ENCODE results near the gene TEX38. TPM values are rescaled to one million over a fixed set of nuclear protein-coding genes. Genes with fewer than 3 reads are reported as not detected.
"Not testable (repeated sequence)": the region's sequence is repeated elsewhere in the genome, so short reads cannot be mapped to it uniquely, and the experiment has no call there.

Gene TEX38
- total RNA-seq, 2 donors from 2014 or later = 0.35 TPM; not detected in 1

DNA sequence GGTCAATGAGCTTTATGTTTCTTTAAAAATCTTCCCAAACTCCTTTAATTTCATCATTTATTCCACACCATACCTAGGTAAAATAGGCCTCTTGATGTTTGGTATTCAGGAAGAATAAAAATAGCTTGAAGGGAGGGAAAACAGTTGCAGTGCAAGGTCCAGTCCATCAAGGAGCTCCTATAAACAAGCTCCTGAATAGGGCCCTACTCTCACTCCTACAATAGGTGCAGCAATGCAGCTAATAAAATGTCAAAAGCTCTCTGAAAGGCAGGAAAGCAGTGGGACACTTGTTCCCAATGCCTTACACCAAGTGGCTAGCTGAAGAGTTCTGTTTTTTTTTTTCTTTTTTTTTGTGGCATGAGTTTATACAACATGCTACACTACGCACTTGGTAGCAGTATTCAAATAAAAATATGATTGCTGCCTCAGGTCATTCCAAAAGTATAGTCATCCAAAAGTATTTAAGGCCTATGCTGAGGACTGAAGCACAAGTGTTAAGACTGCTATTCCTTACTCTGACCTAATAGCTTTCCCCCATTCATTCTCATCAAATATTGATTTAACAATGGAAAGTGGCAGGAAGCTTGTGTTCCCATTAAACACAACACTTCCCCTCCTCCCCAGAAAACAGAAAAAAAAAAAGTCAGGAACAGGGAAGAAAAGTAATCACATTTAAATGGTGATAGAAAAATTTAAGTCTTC is 9.8 kb downstream of the TEX38 start:
- DNase-seq (no peak), ATAC-seq (no peak)
- intact Hi-C loops (cut with DNase I) = no loop called here

DNA sequence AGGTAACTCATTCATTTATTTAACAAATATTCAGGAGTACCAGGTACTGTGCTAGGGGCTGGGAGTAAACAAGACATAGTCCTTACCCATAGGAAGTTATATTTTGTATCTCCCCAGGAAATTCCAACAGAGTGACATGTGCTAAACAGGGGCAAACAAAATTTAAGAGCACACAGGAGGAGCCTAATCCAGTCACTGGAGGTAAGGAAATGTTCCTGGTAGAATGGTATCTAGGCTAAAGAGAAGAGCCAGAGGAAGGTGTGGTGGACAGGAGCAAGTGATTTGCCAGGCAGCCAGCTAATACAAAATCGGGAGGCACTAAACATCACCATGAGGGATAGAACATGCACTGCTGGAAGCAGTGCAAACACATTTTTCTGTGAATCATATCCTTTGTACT is 10.4 kb downstream of the TEX38 start:
- ATAC-seq (no peak), DNase-seq (no peak)
- intact Hi-C loops (cut with DNase I) = no loop called here

DNA sequence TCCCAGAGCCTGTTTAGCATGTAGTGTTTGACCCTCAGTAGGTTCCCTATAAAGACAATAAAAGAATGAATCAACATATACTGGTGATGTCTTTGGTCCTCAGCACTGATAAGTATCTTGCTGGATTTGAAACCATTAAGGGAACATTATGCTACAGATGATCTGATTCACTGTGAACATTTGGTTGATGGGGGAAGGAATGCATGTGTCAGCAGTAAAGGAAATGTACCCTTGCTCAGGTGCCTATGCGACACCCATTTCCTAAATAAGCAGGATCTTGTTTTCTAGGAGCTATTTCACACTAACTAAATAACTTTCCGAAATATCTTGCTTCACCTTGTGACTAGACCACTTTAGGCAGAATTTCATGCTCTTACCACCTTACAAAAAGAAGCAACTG is 13.0 kb downstream of the TEX38 start:
- ATAC-seq (no peak), DNase-seq (no peak)
- intact Hi-C loops (cut with DNase I) = no loop called here

DNA sequence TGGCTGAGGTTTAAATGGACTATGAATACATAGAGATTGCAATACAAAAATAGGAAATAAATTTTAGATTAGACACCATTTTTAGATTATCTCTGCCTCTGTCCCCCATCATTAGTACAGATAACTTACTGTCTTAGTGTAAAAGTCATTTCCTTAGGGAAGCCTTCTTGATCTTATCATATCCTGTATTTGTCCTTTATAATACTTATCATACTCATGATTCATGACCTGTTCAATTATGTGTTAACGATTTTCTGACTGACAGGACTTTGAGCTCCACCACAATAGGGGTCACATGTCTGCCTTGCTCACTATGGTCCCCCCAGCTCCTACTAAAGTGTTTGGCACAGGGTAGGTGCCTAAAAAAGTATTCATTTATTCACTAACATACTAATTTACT is 14.6 kb downstream of the TEX38 start:
- intact Hi-C loops (cut with DNase I) = no loop called here
- ATAC-seq = no peak
- no peak for DNase-seq

DNA sequence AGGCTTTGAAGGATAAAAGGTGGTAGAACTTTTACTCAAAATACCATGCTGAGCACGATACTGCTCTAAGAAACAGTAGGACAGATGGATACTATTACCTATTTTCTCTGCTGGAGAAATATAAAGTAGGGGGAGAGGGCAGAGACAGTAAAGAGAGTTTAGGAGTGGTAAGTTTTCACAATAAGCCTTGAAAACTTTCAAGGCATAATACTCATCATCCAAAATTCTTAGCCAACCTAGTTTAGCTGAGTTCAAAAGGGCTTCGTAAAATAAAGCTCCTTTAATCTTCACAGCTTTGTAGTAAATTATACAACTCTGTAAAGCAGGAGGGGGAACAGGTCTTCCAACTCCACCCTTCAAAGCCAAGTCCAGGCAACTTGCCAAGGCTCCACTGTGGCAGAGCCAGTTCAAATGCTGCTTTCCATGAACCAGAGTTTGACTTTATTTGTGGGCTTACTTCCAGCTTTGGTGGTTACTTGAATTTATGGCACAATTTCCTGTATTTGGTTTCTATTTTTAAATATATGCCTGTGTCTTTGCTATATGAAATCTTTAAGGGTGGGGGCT is 15.5 kb downstream of the TEX38 start:
- peak; percentile 82 for DNase-seq
- intact Hi-C loops (cut with DNase I) = no loop called here
- ATAC-seq = peak; percentile 56 to 67

DNA sequence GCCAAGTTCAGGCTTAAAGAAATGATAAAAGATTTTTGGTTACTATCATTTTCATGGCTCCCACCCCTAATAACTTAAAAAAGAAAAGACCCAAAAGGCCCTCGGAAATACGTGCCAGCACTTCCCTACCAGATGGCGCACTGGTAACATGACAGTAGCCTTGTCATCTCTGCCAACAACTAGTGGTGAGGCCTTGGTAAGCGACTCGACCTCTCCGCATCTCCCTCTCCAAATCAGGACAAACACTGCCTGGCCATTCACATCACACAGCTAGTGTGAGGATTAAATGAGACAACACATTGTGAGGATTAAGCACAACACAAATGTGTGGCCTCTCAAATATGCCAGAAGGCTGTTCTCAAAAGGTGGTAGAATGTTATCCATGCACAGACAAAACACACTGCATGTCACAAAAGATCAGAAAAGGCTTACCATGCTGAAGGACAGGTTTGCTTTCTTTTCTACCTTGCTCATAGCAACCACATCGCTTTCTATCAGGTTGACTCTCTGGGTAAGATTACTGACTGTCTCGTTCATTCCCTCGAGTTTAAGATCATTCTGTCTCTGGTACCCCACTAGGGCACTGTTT is 16.4 kb downstream of the TEX38 start:
- no peak for DNase-seq
- ATAC-seq = peak in 1 of 2 donors; percentile 44

DNA sequence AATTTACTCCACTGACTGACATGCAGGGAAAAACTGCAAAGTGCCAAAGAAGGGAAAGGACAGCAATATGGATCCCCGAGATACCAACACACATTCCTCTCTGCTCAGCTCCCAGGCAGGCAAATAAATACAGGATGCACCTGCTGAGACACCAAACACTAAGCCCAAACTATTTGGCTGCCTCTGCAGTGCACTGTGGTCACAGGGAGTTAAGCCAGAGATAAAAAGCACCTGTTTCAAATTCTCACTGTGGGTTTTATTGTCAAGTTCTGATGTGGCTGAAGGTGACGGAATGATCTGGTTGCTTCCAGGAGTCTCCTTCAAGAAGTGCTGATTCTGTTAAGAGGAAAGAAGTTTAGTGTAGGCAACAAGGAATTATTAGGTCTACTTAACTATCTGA is 17.7 kb downstream of the TEX38 start:
- no peak for DNase-seq
- intact Hi-C loops (cut with DNase I) = no loop called here
- no peak for ATAC-seq

More for the DNA sequence above, 16.4 kb downstream of the TEX38 start:
- intact Hi-C loops (cut with DNase I) = no loop called here

DNA sequence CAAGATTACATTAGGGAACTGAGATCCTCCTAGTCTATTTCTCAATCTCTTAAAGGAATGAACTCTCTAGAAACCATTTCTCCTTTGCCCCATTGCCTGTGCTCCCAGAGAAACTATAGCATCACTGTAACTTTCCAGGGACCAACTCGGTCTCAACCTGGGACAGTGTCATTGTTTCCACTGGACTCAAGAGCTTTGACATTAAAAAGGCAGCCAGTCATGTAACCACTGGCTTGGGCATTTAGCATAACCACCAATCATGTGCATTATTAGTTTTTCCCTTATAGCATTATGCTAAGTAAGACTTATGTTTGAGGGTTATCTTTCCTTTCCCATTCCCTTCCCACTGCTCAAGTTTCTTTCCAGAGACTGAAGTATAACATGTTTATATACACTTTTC is 18.2 kb downstream of the TEX38 start:
- DNase-seq (no peak), ATAC-seq (no peak)
- intact Hi-C loops (cut with DNase I) = no loop called here

DNA sequence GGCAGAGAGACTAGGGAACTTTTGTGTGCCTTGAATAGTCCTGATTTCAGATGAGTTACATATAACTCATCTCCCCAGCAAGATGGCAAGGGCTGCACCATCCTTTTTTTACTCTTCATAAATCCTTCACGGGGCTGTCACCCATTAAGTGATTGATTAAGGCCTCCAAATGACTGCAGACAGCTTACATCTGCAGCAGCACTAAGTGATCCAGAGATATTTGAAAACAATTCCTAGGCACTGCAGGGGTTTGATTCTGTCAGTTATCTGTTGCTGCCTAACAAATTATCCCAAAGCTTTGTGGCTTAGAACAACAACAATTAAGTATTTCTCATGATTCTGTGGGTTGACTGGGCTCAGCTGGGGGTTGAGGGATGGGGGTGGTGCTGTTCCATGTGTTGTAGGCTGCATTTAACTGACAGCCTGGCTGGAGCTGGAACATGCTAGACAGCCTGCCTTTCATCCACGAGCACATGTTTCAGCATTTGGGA is 19.3 kb downstream of the TEX38 start:
- intact Hi-C loops (cut with DNase I) = no loop called here
- DNase-seq (no peak), ATAC-seq (no peak)

DNA sequence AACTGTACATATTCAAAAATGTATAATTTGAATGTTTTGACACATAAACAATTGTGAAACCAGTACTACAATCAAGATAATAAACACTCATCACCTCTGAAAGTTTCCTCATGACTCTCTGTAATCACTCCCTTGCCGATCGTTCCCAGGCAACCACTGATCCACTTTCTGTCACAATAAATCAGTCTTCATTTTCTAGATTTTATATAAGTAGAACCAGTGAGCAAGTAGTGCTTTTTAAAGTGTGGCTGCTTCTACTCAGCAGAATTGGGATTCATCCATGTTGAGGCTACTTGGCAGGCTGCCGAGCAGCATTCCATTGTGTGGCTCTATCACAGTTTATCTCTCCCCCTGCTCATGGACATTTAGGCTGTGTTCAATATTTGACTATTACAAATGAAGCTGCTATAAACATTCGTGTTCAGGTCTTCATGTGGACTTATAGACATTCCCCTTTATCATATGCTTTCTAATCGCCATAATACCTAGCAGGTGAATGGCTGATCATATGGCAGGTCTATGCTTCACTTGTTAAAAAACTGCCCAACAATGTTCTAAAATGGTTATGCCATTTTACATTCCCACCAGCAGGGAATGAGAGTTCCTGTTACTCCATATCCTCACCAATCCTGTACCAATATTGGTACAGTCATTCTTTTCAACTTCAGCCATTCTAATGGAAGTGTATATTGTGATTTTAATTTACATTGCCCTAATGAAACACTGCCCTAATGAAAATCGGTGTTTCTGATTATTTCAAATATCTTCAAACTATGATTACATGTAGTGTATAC is 20.5 kb downstream of the TEX38 start:
- ATAC-seq (peak; percentile 35 to 48), DNase-seq (peak; percentile 52)
- intact Hi-C loops (cut with DNase I) = no loop called here

DNA sequence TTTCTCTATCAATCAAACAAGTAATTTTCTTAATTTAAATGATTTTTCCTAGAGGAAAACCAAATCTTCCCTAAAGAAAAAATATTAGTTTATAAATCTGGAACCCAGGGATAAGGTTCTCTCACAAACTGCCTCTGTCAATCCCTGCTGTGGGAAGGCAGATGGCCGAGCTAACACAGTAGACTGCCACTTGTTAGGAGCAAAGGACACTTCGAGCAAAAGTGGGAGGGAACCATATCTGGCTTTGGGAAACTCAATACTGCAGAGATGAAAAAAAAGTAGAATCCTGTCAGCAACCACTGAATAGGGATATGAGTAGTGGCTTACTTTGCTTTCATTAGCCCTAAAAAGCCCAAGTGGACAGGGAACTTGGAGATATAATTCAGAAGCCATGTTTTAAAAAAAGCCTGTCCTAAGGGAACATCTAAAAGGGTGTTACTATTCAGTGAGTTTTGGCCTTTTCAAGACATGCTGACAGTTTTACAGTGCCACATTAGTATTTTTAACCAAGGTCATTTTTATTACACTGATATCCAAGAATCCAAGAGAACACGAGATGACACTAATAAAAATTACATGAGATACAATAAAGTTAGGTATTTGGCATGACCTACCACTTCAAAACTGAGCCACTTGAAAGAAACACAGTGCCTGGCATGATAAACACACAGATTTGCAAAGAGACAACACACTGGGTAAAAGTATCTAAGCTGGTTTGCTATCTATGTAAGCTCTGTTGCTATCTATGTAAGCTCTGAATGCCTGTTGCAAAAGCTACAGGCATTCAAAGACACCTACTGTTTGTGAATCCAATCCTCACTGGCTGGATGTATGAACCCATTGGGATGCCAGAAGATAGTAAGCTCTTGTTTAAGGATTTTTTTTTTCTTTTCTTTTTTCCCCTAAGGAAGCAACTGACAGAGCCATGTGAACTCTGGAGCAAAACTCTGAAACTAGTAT is 21.4 kb downstream of the TEX38 start:
- no peak for DNase-seq
- ATAC-seq = peak; percentile 49 to 82
- intact Hi-C loops (cut with DNase I) = no loop called here

DNA sequence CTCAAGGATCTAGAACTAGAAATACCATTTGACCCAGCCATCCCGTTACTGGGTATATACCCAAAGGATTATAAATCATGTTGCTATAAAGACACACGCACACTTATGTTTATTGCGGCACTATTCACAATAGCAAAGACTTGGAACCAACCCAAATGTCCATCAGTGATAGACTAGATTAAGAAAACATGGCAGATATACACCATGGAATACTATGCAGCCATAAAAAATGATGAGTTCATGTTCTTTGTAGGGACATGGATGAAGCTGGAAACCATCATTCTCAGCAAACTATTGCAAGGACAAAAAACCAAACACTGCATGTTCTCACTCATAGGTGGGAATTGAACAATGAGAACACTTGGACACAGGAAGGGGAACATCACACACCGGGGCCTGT is 23.0 kb downstream of the TEX38 start:
- ATAC-seq; intact Hi-C loops (cut with DNase I); DNase-seq: not testable (repeated sequence)

DNA sequence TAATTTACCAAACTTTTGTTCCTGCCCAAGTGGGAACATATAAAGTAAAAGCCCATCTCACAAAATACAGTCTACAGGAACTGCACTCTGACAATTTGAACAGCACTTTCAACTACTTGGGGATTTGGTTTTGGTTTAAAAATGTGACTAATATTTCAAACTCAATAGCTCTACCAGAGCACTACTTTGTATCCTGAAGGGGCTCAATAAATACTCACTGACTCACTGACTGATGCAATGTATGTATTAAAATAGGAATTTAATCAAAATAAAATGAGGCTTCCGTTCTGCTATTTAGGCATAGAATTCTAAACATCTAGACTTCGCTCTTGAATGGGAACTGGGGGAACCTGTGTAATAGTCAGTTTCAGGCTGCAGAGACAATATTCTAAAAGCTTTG is 25.4 kb downstream of the TEX38 start:
- DNase-seq = no peak
- no peak for ATAC-seq
- intact Hi-C loops (cut with DNase I) = no loop called here

DNA sequence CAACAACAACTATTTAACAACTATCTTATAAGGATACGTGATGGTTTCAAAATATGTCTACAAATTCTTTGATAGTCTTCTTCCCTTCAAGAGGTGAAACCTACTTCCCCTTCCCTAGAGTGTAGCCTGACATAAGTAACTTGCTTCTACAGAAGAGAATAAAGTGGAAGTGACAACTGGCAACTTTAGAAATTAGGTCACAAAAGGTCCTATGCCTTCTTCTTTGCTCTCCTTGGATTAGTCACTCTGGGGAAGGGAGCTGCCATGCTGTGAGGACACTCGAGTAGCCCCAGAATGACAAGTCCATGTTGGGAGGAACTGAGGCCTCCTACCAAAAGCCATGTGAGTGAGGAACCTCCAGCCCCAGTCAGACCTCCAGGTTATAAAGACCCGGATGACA is 28.0 kb downstream of the TEX38 start:
- ATAC-seq (no peak), DNase-seq (no peak)
- intact Hi-C loops (cut with DNase I) = no loop called here

DNA sequence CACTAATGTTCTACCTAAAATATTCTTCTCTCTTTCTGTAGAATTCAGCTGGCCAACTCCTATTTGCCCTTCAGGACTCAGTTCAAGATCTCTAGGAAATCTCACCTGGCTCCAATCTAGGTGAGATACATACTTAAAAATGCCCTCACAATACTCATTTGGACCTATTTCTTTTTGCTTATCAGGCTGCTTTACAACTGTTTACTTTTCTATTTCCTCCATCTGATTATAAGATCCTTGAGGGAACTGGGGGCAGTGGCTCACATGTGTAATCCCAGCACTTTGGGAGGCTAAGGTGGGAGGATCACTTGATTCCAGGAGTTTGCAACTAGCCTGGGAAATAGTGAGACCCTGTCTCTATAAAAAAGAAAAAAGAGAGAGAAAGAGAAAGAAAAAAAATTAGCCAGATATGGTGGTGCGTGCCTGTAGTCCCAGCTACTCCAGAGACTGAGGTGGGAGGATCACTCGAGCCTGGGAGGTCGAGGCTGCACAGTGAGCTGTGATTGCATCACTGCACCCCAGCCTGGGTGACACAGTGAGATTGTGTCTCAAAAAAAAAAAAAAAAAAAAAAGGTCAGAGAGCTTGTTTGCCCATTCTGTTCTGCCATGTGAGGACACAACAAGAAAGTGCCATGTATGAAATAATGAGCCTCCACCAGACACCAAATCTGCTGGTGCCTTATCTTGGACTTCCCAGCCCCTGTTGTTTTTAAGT is 32.4 kb downstream of the TEX38 start:
- intact Hi-C loops (cut with DNase I) = no loop called here
- no peak for ATAC-seq
- no peak for DNase-seq

DNA sequence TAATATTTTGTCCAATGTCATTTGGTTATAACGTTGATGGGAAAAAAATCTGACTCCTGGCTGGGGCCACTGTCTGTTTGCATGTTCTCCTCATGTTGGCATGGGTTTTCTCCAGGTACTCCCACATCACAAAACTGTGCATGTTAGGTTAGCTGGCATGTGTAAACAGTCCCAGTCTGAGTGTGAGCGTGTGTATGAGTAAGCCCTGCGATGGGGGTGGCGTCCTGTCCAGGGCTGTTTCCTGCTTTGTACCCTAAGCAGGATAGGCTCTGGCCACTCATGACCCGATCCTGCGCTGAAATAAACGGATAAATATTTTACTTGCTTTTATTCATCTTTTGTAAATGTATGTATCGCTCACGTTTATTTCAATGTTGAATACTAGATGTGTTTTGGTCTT is 33.8 kb downstream of the TEX38 start:
- DNase-seq (no peak), ATAC-seq (no peak)
- intact Hi-C loops (cut with DNase I) = no loop called here

DNA sequence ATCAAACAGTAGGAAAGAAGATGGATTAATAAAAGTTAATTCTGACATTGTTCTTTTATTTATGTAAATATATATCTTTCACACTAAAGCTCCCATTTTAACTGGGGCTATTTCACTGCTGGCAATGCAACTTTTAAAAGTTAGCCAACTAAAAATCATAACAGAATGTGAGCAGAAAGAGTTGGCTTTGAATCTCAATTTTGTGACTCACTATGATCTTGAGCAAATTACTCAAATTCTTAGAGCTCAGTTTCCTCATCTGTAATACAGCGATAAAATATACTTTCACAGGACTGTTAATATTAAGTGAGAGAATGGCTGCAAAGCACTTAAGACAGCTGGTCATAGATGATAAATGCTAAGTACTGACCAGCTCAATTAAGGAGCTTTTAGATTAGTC is 36.5 kb downstream of the TEX38 start:
- ATAC-seq (no peak), DNase-seq (no peak)
- intact Hi-C loops (cut with DNase I) = no loop called here

DNA sequence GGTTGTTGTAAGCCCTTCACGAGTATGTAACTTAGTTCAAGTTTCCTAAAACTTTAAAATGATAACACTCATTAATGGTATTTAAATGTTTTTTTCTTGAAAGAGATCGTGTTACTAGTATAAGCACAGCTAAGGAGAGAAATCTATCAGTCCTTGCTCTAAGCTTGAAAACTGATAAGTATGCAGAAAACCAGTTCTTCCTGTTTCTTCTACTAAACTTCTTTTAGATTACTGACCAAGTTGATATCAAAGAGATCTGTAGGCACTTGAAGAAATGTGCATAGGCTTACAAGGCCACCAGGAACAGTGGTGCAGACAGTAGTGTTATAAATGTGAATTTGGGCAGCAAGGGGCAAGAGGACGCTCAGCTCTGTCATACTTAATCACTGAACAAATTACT is 43.3 kb downstream of the TEX38 start:
- intact Hi-C loops (cut with DNase I) = loop anchor here in 1 of 2 donors (5.0 to 10.0 kb wide), 2 partner anchors 48 to 70 kb away; partner anchors contain the start of gene ATPAF1
- ATAC-seq = no peak
- no peak for DNase-seq

All from left cardiac atrium (tissue), 4 donors.